ENCODE results near the gene COQ10A. TPM values are rescaled to one million over a fixed set of nuclear protein-coding genes. Genes with fewer than 3 reads are reported as not detected.

COQ10A gene
- total RNA-seq, 1 experiment from 2014 or later: 26.1 TPM

DNA sequence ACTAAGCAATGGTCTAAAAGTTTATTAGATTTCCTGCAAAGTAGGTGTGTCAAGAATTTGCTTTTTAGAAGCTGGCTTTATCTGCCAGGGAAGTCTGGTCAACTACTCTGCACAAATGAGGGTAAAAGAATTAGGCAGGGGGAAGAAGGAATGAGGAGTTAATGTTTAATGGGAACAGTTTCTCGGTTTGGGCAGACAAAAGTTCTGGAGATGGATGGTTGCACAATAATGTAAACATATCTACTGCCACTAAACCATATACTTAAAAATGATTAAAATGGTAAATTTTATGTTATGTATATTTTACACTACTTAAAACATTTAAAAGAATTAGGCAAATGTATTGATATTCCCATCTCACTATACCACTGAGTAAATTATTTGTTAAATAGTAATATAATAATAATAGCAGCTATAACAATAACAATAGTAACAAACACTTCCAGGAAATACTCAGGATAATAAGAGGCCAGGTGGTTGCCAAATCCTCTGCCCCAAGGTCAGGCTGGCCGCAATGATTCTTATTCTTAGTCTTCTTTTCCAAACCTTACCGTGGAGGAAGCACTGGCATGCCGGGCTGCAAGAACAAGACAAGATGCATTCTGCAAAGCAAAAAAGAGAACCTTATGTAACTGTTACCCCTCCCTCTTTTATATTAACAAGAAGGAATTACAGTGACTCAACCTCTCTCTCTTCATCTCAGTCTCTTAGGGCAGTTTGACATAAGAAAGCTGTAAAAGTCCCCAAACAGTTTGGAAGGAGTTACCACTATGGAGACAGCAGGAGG, 19.5 kb downstream of the COQ10A start:
- H3K9me3 Mint-ChIP-seq: no peaks in the 10 kb centered on the region

More for the DNA sequence above, 19.5 kb downstream of the COQ10A start:
- no peak for DNase-seq
- peaks cover 27 to 64% (median 46%) of the 10 kb centered on the region in 3 experiments for H3K36me3 Mint-ChIP-seq (ENCODE audit: insufficient read depth in 1 of 3, low read depth in 3 of 3)
- Histone ChIP-seq H2BK120ac (ENCODE audit: low read depth, low read length, poor library complexity, severe bottlenecking) (no peak overlapping the region), H3K14ac (ENCODE audit: insufficient read depth, low read length) (no peak overlapping the region), H3K56ac (ENCODE audit: insufficient read length, low read depth, low read length) (no peak overlapping the region), H3K18ac (ENCODE audit: insufficient read length, low read depth, low read length) (no peak overlapping the region), H3K9ac (ENCODE audit: extremely low read depth, insufficient read length, low read length) (no peak overlapping the region), H2BK20ac (ENCODE audit: low read depth, low read length, poor library complexity, severe bottlenecking) (no peak overlapping the region), H2BK15ac (ENCODE audit: low read depth, low read length) (no peak overlapping the region), H2AK5ac (ENCODE audit: insufficient read length, low read length) (no peak overlapping the region), H3K4me1 (ENCODE audit: insufficient read depth, low read length) (0 out of 2 replicates have a peak, but pooled peaks cover 2% of the 10 kb centered on the region), H3K4ac (ENCODE audit: low read depth, low read length) (no peak overlapping the region), H3T11ph (ENCODE audit: low read length) (no peak overlapping the region), H3K27ac (ENCODE audit: insufficient read length, low read depth, low read length) (no peak overlapping the region), H2BK5ac (ENCODE audit: insufficient read length, low read length) (no peak overlapping the region), H3K79me2 (ENCODE audit: insufficient read depth, low read length) (no peaks in the 10 kb centered on the region), H3K79me1 (ENCODE audit: insufficient read depth, low read depth, low read length, poor library complexity, severe bottlenecking) (peaks cover 3% of the 10 kb centered on the region), H4K8ac (replicated peaks; ENCODE audit: insufficient read length, low read depth, low read length) (no peak overlapping the region), H4K91ac (ENCODE audit: insufficient read length, low read depth, low read length) (no peak overlapping the region), H3K4me2 (ENCODE audit: insufficient read depth, insufficient read length, low read length) (no peak overlapping the region), H4K20me1 (ENCODE audit: control insufficient read depth, insufficient read depth, insufficient read length) (no peaks in the 10 kb centered on the region), H3K23me2 (ENCODE audit: insufficient read length, low read depth, low read length, poor library complexity, severe bottlenecking) (no peaks in the 10 kb centered on the region), H2BK12ac (ENCODE audit: insufficient read length, low read depth, low read length) (no peak overlapping the region), H3K27me3 (ENCODE audit: insufficient read depth, low read length) (no peaks in the 10 kb centered on the region), H3K23ac (ENCODE audit: insufficient read length, low read depth, low read length) (no peak overlapping the region), H4K5ac (ENCODE audit: insufficient read length, low read depth, low read length) (no peak overlapping the region), H3K9me3 (ENCODE audit: control insufficient read depth, low read depth, low read length) (no peaks in the 10 kb centered on the region), H2AFZ (ENCODE audit: low read length) (no peak overlapping the region)
- peaks cover 0 to 6% of the 10 kb centered on the region in 2 experiments; a peak in 2 of 4 replicates for H3K4me1 Mint-ChIP-seq
- WGBS (ENCODE audit: extremely low coverage, insufficient read length, low lambda C conversion rate): no CpG with 5 or more reads among the region's 4 CpGs
- TF ChIP-seq, protein P1, sequence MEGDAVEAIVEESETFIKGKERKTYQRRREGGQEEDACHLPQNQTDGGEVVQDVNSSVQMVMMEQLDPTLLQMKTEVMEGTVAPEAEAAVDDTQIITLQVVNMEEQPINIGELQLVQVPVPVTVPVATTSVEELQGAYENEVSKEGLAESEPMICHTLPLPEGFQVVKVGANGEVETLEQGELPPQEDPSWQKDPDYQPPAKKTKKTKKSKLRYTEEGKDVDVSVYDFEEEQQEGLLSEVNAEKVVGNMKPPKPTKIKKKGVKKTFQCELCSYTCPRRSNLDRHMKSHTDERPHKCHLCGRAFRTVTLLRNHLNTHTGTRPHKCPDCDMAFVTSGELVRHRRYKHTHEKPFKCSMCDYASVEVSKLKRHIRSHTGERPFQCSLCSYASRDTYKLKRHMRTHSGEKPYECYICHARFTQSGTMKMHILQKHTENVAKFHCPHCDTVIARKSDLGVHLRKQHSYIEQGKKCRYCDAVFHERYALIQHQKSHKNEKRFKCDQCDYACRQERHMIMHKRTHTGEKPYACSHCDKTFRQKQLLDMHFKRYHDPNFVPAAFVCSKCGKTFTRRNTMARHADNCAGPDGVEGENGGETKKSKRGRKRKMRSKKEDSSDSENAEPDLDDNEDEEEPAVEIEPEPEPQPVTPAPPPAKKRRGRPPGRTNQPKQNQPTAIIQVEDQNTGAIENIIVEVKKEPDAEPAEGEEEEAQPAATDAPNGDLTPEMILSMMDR (conservative IDR thresholded peaks at IDR 0.05): no peak
- H3K27ac Mint-ChIP-seq: peak overlapping the region in 1 of 3 experiments; percentile 53; a peak in 1 of 7 replicates
- H3K4me3 Mint-ChIP-seq: no peak overlapping the region
- no peaks in the 10 kb centered on the region for H3K27me3 Mint-ChIP-seq (ENCODE audit: low read depth)
